BJ (cell line): Measurements from ENCODE around the gene DBF4B. TPM values are rescaled to one million over a fixed set of nuclear protein-coding genes. Genes with fewer than 3 reads are reported as not detected.
"Not testable (repeated sequence)": the region's sequence is repeated elsewhere in the genome, so short reads cannot be mapped to it uniquely, and the experiment has no call there.

Source experiments
- CTCF ChIA-PET: fragments of 350-600 bp; formaldehyde crosslinking; extraction: SDS; loops from one replicate; lab custom pipeline; 2021; ENCODE audit warnings: antibody characterized with exemption, inconsistent platforms; lab: Yijun Ruan, JAX
- POLR2A ChIA-PET: fragments of 300-600 bp; sonication (Branson Sonifier 250); formaldehyde crosslinking; extraction: SDS; loops from one replicate; lab custom pipeline; 2021; ENCODE audit warnings: antibody characterized with exemption; lab: Charles Lee
- DNase-seq: peaks from one replicate; pipeline ENCODE4 v3.0.0-alpha.2; 2011; ENCODE audit warnings: low read depth
- H3K27me3 ChIP-seq: 2 replicates; pipeline ENCODE4 v1.6.0; 2011; ENCODE audit warnings: low read length; ENCODE audit not compliant: control insufficient read depth, insufficient read depth
- H3K36me3 ChIP-seq: 2 replicates; pipeline ENCODE4 v1.5.1; 2011; ENCODE audit warnings: low read length; ENCODE audit not compliant: control insufficient read depth, insufficient read depth
- H3K4me3 ChIP-seq: 2 replicates; pipeline ENCODE4 v1.5.1; 2011; ENCODE audit warnings: low read depth, mild to moderate bottlenecking, control low read depth, low read length
- polyA plus RNA-seq: library from polyadenylated mRNA; depleted of rRNA; stranded (reverse); fragments of >200 nt; gene quantifications from 2 replicates; pipeline ENCODE4 v1.2.3, GENCODE V29; 2011
- TF ChIP-seq, protein P1 (sequence below): IDR thresholded peaks from 2 replicates; pipeline ENCODE4 v1.5.1; 2011; ENCODE audit warnings: low read depth, mild to moderate bottlenecking, control low read depth, inconsistent platforms, low read length, moderate library complexity; ENCODE audit not compliant: insufficient read depth

Gene DBF4B
- polyA plus RNA-seq, 1 experiment, result 9.9 TPM

DNA sequence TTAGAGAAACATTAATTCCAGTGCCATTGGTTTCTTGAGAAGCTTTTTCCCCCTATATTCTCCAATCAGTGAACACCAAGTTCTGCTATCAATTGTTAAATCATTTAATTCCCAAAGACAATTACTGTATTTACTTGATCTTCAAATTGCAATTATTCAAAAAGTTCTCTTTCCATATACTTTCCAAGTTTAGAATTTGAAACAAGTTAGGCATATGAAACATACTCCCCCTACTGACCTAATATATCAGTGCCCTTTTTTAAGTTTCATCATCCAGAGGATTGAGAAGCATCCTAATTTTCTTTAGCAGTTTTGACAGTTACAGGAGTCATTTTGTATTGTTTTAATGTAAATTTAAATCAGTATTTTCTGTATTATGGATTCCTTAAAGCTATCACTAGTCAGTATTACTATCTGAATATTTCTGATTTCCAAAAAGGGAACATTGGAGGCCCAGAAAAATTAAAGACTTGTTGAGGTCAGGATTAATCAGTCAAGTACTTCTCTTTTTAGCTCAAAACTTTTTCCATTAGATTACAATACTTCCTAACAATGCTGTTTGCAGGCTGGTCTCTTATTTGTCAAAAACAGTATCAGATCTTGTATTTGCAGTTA lies 35.9 kb upstream of the DBF4B start:
- ChIA-PET CTCF (interaction anchor here (0.7 to 3.7 kb wide), 14 partner anchors 10 to 176 kb away, joined by 3 to 22 read pairs (median 4); partner anchors contain the start of genes CCDC43 and DBF4B), POLR2A (no interaction called here)
- Histone ChIP-seq H3K36me3 (no peaks in the 10 kb centered on the region), H3K4me3 (no peak overlapping the region), H3K27me3 (no peaks in the 10 kb centered on the region)
- TF ChIP-seq, protein P1, sequence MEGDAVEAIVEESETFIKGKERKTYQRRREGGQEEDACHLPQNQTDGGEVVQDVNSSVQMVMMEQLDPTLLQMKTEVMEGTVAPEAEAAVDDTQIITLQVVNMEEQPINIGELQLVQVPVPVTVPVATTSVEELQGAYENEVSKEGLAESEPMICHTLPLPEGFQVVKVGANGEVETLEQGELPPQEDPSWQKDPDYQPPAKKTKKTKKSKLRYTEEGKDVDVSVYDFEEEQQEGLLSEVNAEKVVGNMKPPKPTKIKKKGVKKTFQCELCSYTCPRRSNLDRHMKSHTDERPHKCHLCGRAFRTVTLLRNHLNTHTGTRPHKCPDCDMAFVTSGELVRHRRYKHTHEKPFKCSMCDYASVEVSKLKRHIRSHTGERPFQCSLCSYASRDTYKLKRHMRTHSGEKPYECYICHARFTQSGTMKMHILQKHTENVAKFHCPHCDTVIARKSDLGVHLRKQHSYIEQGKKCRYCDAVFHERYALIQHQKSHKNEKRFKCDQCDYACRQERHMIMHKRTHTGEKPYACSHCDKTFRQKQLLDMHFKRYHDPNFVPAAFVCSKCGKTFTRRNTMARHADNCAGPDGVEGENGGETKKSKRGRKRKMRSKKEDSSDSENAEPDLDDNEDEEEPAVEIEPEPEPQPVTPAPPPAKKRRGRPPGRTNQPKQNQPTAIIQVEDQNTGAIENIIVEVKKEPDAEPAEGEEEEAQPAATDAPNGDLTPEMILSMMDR, result peak; percentile 64
- DNase-seq, result peak; percentile 12

DNA sequence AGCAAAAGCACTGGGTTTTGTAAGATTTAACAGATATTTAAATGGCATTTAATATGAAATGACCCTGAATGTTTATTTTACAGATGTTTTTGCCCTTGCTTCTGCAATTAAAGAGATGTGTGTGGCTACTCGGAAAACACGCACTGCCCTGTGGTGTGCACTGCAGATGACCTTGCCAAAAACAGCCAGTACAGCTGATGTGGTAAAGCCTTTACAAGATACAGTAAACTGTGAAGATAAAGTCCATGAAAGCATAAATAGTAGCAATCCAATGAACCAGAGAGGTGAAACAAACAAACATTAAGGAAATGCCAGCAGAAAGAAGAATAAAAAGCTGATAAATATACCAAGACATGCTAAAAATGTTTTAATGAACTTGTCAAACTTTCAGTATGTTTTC lies 34.6 kb upstream of the DBF4B start:
- POLR2A ChIA-PET, result no interaction called here
- H3K27me3 ChIP-seq, result no peaks in the 10 kb centered on the region
- no peak overlapping the region for H3K4me3 ChIP-seq
- DNase-seq, result no peak
- peaks cover 2% of the 10 kb centered on the region for H3K36me3 ChIP-seq
- TF ChIP-seq, protein P1, result no peak
- CTCF ChIA-PET, result interaction anchor here (1.0 to 1.5 kb wide), 2 partner anchors 140 to 150 kb away, joined by 4 read pairs; no protein-coding TSS in a partner anchor

DNA sequence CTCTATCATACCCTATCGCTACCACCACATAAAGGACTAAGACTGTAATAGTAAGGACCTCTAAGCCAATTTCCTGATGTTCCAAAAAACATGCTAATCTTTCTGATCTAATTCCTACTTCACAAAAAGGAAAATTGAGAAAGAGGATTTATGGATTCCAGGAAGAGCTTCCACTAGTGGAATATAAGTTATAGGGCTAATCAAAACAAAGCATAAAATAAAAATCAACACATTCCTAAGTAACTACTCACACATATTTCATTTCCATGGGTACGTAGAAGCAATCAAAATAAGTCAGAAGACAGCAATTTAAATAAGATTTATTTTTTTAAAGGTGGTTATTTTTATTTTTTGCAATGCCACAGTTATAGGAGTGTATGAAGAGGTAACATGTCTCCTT lies 31.3 kb upstream of the DBF4B start:
- CTCF ChIA-PET, result interaction anchor here (0.6 kb wide), 1 partner anchor 143 kb away, joined by 3 read pairs; no protein-coding TSS in a partner anchor
- DNase-seq, result peak; percentile 49
- POLR2A ChIA-PET, result no interaction called here

DNA sequence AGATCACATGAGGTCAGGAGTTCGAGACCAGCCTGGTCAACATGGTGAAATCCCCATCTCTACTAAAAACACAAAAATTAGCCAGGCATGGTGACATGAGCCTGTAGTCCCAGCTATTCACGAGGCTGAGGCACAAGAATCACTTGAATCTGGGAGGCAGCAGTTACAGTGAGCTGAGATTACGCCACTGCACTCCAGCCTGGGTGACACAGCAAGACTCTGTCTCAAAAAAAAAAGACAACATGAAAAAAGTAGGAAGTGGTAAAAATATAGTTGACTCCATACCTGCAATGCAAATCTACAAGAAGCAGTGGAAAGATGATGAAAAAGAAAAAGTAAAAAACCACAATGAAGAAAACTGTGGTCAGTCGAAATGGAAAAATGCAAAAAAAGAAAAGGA lies 25.2 kb upstream of the DBF4B start:
- H3K27me3 ChIP-seq, H3K36me3 ChIP-seq, DNase-seq, POLR2A ChIA-PET, H3K4me3 ChIP-seq: not testable (repeated sequence)
- CTCF ChIA-PET, result interaction anchor here (1.3 to 2.5 kb wide), 2 partner anchors 11 to 150 kb away, joined by 6 to 9 read pairs; no protein-coding TSS in a partner anchor

More for the DNA sequence above, 31.3 kb upstream of the DBF4B start:
- Histone ChIP-seq H3K36me3 (peaks cover 3% of the 10 kb centered on the region), H3K4me3 (no peak overlapping the region), H3K27me3 (no peaks in the 10 kb centered on the region)
- TF ChIP-seq, protein P1, result no peak

DNA sequence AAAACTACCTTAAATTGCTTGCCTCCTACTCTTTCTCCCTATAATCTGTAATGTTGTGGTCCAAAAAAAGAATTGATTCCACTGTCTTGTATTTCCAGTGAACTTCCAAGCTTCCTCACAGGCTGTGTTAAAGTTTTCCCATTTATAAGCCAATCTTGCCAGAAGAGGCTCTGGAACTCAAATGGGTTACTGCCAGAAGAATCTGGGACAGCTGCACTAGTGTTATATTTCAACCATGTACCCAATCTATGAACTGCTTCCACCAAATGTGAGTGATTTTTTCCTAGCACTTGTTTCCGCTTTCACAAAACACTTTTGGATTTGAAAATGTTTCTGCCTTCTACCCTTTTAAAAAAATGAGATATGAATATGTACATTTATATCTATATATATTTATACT lies 20.7 kb upstream of the DBF4B start:
- POLR2A ChIA-PET, result no interaction called here
- Histone ChIP-seq H3K36me3 (peaks cover 2% of the 10 kb centered on the region; the same call in 1 of the 2 replicates), H3K4me3 (no peak overlapping the region), H3K27me3 (no peaks in the 10 kb centered on the region)
- DNase-seq, result no peak
- CTCF ChIA-PET, result interaction anchor here (0.7 to 1.0 kb wide), 2 partner anchors 16 to 90 kb away, joined by 3 read pairs; no protein-coding TSS in a partner anchor
- TF ChIP-seq, protein P1, result no peak

DNA sequence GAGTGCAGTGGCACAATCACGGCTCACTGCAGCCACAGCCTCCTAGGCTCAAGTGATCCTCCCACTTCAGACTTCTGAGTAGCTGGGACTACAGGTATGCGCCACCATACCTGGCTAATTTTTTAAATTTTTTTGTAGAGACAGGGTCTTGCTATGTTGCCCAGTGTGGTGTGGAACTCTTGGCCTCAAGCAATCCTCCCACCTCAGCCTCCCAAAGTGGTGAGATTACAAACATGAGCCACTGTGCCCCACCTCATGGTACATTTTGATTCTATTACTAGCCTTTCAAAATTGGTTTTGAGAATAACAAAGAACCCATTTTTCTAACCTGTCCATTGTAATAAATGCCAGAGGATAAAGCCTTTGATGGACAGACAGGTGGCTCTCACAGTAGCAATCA lies 20.3 kb upstream of the DBF4B start:
- ChIA-PET CTCF (interaction anchor here (1.0 kb wide), 1 partner anchor 17 kb away, joined by 3 read pairs; no protein-coding TSS in a partner anchor), POLR2A (no interaction called here)
- peaks cover 1% of the 10 kb centered on the region; the same call in 1 of the 2 replicates for H3K36me3 ChIP-seq
- DNase-seq, result no peak
- no peaks in the 10 kb centered on the region for H3K27me3 ChIP-seq
- no peak overlapping the region for H3K4me3 ChIP-seq
- TF ChIP-seq, protein P1, result no peak
